ENCODE measurements around the gene NLRP9. TPM values are rescaled to one million over a fixed set of nuclear protein-coding genes. Genes with fewer than 3 reads are reported as not detected.

The NLRP9 gene
- total and polyA plus RNA-seq, 2 of the 8 experiments (the other 6 are each of a cell fraction or from before 2014, with no cell fraction given) = not detected

GRCh38 chr19:55681131-55682092, 56.8 kb downstream of the NLRP9 start:
- H4K91ac ChIP-seq (replicated peaks; ENCODE audit: insufficient read length, low read length) = no peak overlapping the region
- no peaks in the 10 kb centered on the region for H3K27me3 ChIP-seq (replicated peaks in 1 of 4; ENCODE audit: control insufficient read depth in 3 of 4, extremely low read depth in 1 of 4, insufficient read depth in 3 of 4, low read length in 3 of 4)
- H2BK15ac ChIP-seq (ENCODE audit: low read length) = no peak overlapping the region
- ChIA-PET CTCF (ENCODE audit: partially characterized antibody) (interaction anchor here (0.6 to 1.4 kb wide), 6 partner anchors 17 to 474 kb away, joined by 3 to 5 read pairs (median 3); no protein-coding TSS in a partner anchor), POLR2A (ENCODE audit: partially characterized antibody) (interaction anchor here (0.7 to 1.5 kb wide), 8 partner anchors 10 to 24 kb away, joined by 3 to 4 read pairs (median 3); no protein-coding TSS in a partner anchor)
- H2BK12ac ChIP-seq (ENCODE audit: low read depth, low read length) = no peak overlapping the region
- no peak overlapping the region for H3K4me2 ChIP-seq (ENCODE audit: insufficient read depth in 1 of 2, low read depth in 2 of 2, low read length in 2 of 2)
- no peak overlapping the region for H4K8ac ChIP-seq (ENCODE audit: extremely low read depth, insufficient read depth, low read length)
- peaks cover 18% of the 10 kb centered on the region for H3K79me1 ChIP-seq (ENCODE audit: low read depth, low read length)
- 91% methylated on average over 9 of the region's 9 CpGs; no CpG with 5 or more reads in 1 of the 2 experiments for WGBS, 2 experiments (ENCODE audit: extremely low coverage in 1 of 2, insufficient coverage in 1 of 2, insufficient read length in 1 of 2, insufficient replicate concordance in 2 of 2, low coverage in 1 of 2, low lambda C conversion rate in 2 of 2, missing lambda C conversion rate in 1 of 2)
- FAIRE-seq = no peak
- DNase-seq (ENCODE audit: low read depth in 1 of 2, low spot score in 2 of 2) = no peak
- H3K36me3 ChIP-seq (ENCODE audit: control insufficient read depth in 2 of 4, insufficient read depth in 4 of 4, low read length in 3 of 4) = peaks cover 7 to 33% (median 26%) of the 10 kb centered on the region in 4 experiments; a peak in 7 of 8 replicates
- H2AFZ ChIP-seq (ENCODE audit: low read length) = no peak overlapping the region
- no peak overlapping the region for H3K9ac ChIP-seq (replicated peaks in 1 of 4; ENCODE audit: extremely low read depth in 1 of 4, low read depth in 3 of 4, low read length in 3 of 4)
- no peak overlapping the region for H3K4me3 ChIP-seq (ENCODE audit: extremely low read depth in 1 of 4, insufficient read depth in 2 of 4, low read depth in 3 of 4, low read length in 4 of 4)
- H3K9me3 ChIP-seq (ENCODE audit: insufficient read depth in 2 of 2, low read depth in 1 of 2, low read length in 1 of 2) = no peaks in the 10 kb centered on the region
- no peak overlapping the region for H2BK20ac ChIP-seq (ENCODE audit: low read length)
- no peak overlapping the region for H2BK120ac ChIP-seq (replicated peaks; ENCODE audit: low read depth, low read length)
- H2AK5ac ChIP-seq (ENCODE audit: low read depth, low read length) = no peak overlapping the region
- H3K79me2 ChIP-seq (ENCODE audit: control insufficient read depth in 1 of 2, insufficient read depth in 2 of 2, low read length in 2 of 2) = peaks cover 11 to 67% of the 10 kb centered on the region in 2 experiments
- no peak overlapping the region for H3K4ac ChIP-seq (replicated peaks; ENCODE audit: insufficient read length, low read depth, low read length)
- no peak overlapping the region for H4K5ac ChIP-seq (ENCODE audit: insufficient read length, low read depth, low read length)
- H3K23me2 ChIP-seq (ENCODE audit: low read depth, low read length) = no peaks in the 10 kb centered on the region
- no peaks in the 10 kb centered on the region; a peak in 1 of 7 replicates for H3K4me1 ChIP-seq (replicated peaks in 1 of 4; ENCODE audit: control insufficient read depth in 3 of 4, insufficient read depth in 4 of 4, low read length in 3 of 4)
- no peak overlapping the region for H2BK5ac ChIP-seq (ENCODE audit: low read depth, low read length)
- H3K18ac ChIP-seq (ENCODE audit: extremely low read depth, low read length) = no peak overlapping the region
- H3K23ac ChIP-seq (ENCODE audit: insufficient read length) = no peak overlapping the region
- no peak overlapping the region for H3K56ac ChIP-seq (replicated peaks; ENCODE audit: insufficient read length, low read depth, low read length)
- H4K20me1 ChIP-seq (replicated peaks in 1 of 2; ENCODE audit: control insufficient read depth in 1 of 2, insufficient read depth in 2 of 2, low read length in 2 of 2) = peaks cover 11 to 35% of the 10 kb centered on the region in 2 experiments
- no peak overlapping the region for H3K14ac ChIP-seq (ENCODE audit: insufficient read length)
- no peak overlapping the region for H3K27ac ChIP-seq (ENCODE audit: low read depth, low read length)
- no peak for TF ChIP-seq SP1 (IDR thresholded peaks at IDR 0.05; ENCODE audit: low read depth, low read length)
- no peak for TF ChIP-seq TBP (IDR thresholded peaks at IDR 0.05; ENCODE audit: low read depth, low read length)
- no peak for TF ChIP-seq SP2 (IDR thresholded peaks at IDR 0.05; ENCODE audit: low read length)
- TF ChIP-seq YY1 (IDR thresholded peaks at IDR 0.05; ENCODE audit: low read depth, low read length) = no peak
- TF ChIP-seq KDM4A (IDR thresholded peaks at IDR 0.05; ENCODE audit: low read depth, low read length, severe bottlenecking) = no peak
- no peak for TF ChIP-seq RAD21 (IDR thresholded peaks at IDR 0.05 in 1 of 2, conservative IDR thresholded peaks at IDR 0.05 in 1 of 2; ENCODE audit: low read depth in 2 of 2, low read length in 2 of 2)
- no peak for TF ChIP-seq TAF7 (optimal IDR thresholded peaks at IDR 0.05; ENCODE audit: borderline replicate concordance, low read depth, low read length)
- TF ChIP-seq JUN (IDR thresholded peaks at IDR 0.05; ENCODE audit: low read depth, low read length) = no peak
- no peak for TF ChIP-seq RBBP5 (IDR thresholded peaks at IDR 0.05; ENCODE audit: borderline replicate concordance, low read depth, low read length)
- TF ChIP-seq RXRA (IDR thresholded peaks at IDR 0.05; ENCODE audit: insufficient read depth, low read depth, low read length) = no peak
- no peak for TF ChIP-seq CREB1 (IDR thresholded peaks at IDR 0.05)
- TF ChIP-seq BCL11A (IDR thresholded peaks at IDR 0.05; ENCODE audit: low read depth in 2 of 2, low read length in 2 of 2) = no peak

Measured in H1 (cell line).